Stimulated activated CD4-positive, alpha-beta T cell treated with anti-CD3 and anti-CD28 coated beads, TNF-alpha, amount 100 ng/mL, for 48 hours (primary cell): ENCODE results near the gene LLGL2.
"Not testable (repeated sequence)": the region's sequence is repeated elsewhere in the genome, so short reads cannot be mapped to it uniquely, and the experiment has no call there.

ENCODE experiments used
- DNase-seq, 3 donors: peaks; one replicate each; pipeline ENCODE4 v3.0.0-alpha.2; 2020; ENCODE audit warnings: low read depth in 3 of 3

Gene LLGL2

DNA sequence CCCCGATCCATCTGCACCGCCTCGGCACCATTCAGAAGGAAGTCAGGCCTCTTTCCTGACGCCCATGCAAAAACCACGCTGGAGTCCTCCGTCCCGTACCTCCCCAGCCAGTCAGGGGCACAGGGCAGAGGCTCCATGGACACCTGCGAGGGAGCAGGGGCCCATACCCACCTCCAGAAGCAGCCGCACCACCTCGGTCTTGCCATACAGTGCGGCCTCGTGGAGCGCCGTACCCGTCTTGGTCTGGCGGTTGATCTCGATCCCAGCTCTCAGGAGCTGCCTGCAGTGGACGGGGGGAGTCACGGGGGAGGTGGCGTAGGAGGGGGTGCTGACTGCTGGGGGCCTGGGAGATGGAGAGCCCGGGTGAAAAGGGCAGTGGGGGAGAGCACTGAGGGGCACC lies 19.4 kb upstream of the LLGL2 start:
- DNase-seq = no peak

DNA sequence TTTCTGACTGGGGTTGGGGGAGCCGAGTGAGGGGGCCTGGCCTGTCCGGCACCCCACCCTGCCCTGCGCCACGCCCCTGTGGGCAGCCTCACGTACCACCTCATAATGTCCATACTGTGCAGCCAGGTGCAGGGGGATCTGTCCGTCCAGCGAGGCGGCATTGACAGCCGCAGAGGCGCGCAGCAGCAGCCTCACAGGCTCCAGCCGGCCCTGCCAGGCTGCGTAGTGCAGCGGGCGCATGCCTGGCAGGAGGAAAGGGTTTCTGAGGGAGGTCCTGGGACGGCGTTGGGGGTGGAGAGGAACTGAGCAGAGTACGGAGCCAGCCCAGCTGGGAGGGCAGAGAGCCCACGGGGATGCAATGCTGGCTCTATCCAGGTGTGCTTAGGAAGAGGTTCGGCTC lies 18.6 kb upstream of the LLGL2 start:
- no peak for DNase-seq

GRCh38 chr17:75507733-75508719 lies 17.5 kb upstream of the LLGL2 start:
- DNase-seq = no peak

- no peak for DNase-seq
Observed at GRCh38 chr17:75508931-75509361, 16.6 kb upstream of the LLGL2 start.

GRCh38 chr17:75509528-75510258 lies 15.8 kb upstream of the LLGL2 start:
- DNase-seq = no peak

GRCh38 chr17:75511270-75511609 lies 14.3 kb upstream of the LLGL2 start:
- no peak for DNase-seq

DNA sequence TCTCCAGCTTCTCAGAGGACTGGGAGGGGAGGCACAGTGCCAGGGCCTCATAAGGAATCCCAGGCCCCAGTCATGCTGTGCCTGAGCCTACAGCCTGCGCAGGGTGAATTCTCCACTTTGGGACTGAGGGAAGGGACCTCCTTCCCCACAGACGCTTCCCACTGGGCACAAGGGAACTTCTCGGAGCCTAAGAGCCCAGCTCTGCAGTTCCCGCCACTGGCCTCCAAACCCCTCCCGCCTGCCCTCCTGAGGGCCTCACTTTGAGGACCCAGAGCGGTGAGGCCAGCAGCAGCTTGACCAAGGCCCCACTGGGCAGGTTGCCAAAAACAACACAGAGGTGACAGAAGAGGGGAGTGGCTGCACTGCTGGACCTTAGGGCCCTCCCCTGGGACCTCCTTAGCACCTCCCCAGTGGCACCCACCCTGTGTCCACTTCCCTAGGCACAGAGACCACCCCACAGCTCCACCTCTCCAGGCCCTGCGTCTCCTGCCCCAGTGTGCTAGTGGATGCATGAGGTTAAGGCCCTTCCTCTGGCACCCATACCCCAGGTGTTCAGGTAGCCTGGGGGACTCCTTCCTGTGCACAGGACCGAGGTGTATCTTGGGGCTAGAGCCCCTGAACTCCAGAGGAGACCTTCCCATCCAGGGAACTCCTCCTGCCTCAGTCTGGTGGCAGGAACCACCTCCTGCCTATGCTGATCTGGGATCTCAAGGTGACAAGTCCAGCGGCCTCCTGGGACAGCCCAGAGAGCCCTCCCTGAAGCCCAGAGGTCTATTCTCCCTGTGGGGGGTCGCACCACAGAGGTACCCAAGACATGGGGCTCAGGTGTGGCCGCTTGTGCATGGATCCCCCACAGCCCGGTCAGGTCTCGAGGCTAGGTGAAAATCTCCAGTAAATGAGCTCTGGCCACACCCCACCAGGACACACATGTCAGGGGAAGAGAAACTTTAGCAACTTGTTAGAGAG lies 13.6 kb upstream of the LLGL2 start:
- DNase-seq = no peak

GRCh38 chr17:75512926-75513640 lies 12.4 kb upstream of the LLGL2 start:
- no peak for DNase-seq

GRCh38 chr17:75513641-75514000 lies 11.9 kb upstream of the LLGL2 start:
- no peak for DNase-seq

- no peak for DNase-seq
Observed at GRCh38 chr17:75514299-75514918, 11.1 kb upstream of the LLGL2 start.

- no peak for DNase-seq
Observed at GRCh38 chr17:75514919-75515495, 10.5 kb upstream of the LLGL2 start.

DNA sequence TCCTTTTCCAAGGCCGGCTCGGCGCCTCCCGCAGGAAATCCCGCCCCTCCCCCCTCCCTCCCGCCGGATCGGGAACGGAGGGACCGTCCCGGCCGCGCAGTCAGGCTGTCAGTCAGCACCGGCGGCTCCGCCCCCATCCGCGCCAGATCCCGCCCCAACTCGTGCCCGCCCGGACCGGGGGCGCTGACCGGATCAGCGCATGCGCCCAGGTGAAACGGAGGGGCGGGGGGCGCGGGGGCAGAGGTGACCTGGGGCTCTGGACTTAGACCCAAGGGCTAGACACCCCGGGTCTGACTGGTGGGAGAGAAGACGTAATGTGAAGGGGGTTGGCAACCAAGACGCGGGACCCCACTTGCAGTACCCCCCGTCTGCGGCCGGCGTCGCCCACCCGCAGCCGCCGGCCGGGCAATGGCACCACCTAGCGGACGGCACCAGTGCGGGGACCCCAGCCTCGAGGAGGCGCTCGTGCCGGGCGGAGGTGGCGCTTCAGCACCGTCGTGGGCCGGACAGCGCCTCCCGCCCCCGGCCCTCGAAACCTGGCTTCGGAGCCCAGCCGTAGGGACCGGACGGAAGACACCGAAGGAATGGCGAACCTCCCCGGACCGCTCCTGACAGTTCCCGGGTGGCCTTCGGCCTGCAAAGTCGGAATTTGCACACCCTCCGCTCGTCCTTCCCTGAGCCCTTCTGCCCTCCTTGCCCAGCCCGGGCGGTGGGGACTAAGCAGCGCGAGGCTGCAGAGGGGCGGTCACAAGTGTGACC lies 9.8 kb upstream of the LLGL2 start, which contains the start of gene CASKIN2:
CASKIN2 (minus strand) TSS at position 42 of the 759 bp plus-strand sequence. CDS start 1,733 bp downstream, outside the sequence.
- peak; percentile 75 to 87 (median 79) for DNase-seq

GRCh38 chr17:75516255-75516618 lies 9.3 kb upstream of the LLGL2 start, which contains the start of gene TSEN54:
Gene TSEN54 (plus strand): TSS chr17:75516528. CDS start chr17:75516561, 33 bp downstream.
- DNase-seq = peak; percentile 88 to 97 (median 94)

- no peak for DNase-seq
Observed at GRCh38 chr17:75516619-75517296, 8.7 kb upstream of the LLGL2 start.

DNA sequence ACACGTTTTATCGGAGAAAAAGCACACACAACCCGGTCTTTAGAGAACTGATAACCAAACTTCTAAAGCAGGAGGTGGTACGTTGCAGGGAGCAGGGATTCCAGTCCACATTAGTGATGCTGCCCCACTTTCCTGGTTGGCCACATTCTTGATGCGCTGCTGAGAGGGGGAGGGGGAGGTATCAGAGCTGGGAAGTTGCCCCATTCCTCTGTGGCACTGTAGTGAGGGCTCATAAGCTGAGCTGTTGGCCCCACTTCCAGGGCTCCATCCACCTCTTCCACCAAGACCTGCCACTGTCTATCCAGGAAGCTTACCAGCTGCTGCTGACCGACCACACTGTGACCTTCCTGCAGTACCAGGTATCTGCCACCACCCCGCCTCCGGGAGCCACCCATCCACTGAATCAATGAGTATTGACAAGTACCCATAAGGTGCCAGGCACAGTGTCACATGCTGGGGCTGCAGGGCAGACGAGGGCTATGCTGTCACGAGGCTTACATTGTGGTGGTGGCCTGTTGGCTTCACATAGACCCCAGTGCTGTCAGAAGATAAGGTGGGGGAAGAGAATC lies 8.1 kb upstream of the LLGL2 start:
- DNase-seq = peak in 1 of 3 donors; percentile 29

DNA sequence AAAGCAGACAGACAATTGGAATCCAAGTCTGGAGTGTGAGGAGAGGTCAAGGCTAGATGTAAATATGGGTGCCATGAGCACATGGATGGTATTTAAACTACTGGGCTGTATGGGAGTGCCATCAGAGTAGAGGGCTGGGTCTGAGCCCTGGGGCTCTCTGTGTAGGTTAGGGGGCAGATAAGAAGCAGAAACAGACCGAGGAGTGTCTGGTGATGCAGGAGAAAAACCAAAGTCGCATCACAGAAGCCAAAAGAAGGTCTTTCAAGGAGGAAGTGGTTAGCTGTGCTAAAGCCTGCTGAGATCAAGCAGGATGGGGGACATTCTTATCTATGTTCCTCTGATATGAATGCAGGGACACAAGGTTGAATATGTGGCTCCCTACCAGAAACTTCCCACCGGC lies 7.3 kb upstream of the LLGL2 start:
- no peak for DNase-seq

DNA sequence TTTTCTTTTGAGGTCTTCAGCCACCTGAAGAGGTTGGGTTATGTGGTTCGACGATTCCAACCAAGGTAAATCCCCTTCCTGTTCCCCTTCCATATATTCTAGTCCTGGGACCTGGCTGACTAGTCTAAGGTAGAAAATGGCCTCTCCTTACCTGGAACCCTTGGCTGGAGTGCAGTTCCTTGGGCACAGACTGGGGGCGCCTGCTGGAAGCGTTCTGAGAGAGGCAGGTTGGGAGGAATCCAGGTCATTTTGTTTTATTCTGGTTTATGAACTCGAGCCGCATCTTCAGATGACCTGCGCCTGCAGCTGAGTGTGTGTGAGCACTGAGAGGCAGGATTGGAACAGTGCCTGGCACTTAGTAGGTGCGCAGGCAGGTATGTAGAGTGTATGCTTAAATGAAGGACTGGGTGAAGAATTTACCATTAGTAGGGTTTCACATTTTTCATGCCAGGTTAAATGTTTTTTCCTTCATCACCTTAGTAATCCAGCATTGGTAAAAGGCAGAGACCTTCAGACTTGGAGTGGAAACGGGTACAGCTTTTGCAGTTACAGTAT lies 6.4 kb upstream of the LLGL2 start:
- DNase-seq = no peak

DNA sequence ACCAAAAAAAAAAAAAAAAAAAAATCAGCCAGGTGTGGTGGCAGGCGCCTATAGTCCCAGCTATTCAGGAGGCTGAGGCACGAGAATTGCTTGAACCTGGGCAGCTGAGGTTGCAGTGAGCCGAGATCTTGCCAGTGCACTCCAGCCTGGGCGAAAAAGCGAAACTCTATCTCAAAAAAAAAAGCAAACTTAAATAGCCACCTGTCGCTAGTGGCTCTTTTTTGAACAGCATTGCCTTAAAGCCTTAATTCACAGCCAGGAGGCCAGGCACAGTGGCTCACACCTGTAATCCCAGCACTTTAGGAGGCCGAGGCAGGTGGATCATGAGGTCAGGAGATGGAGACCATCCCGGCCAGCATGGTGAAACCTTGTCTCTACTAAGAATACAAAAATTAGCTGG lies 5.1 kb upstream of the LLGL2 start:
- DNase-seq = not testable (repeated sequence)
